Endothelial cell of umbilical vein (primary cell): ENCODE data around the gene TSEN34.
"Not testable (repeated sequence)": the region's sequence is repeated elsewhere in the genome, so short reads cannot be mapped to it uniquely, and the experiment has no call there.

Source experiments
- EZH2 ChIP-seq: IDR thresholded peaks from 2 replicates; pipeline ENCODE4 v1.6.1; 2012; ENCODE audit warnings: borderline replicate concordance, low read depth, mild to moderate bottlenecking, moderate library complexity, low read length, inconsistent platforms; ENCODE audit not compliant: severe bottlenecking
- FOS ChIP-seq: IDR thresholded peaks from 2 replicates; pipeline ENCODE4 v1.6.1; 2011; ENCODE audit warnings: mild to moderate bottlenecking, low read length, moderate library complexity, borderline replicate concordance; ENCODE audit not compliant: insufficient read depth
- GATA2 ChIP-seq: IDR thresholded peaks from 2 replicates; pipeline ENCODE4 v1.7.0; 2011; ENCODE audit warnings: low read depth, mild to moderate bottlenecking, moderate library complexity, mixed read lengths, low read length; ENCODE audit not compliant: insufficient read length, insufficient read depth
- JUN ChIP-seq: IDR thresholded peaks from 2 replicates; pipeline ENCODE4 v1.6.1; 2011; ENCODE audit warnings: borderline replicate concordance, low read depth; ENCODE audit not compliant: insufficient read length, insufficient read depth
- MYC ChIP-seq: IDR thresholded peaks from one replicate; pipeline ENCODE4 v1.6.1; 2011; ENCODE audit warnings: mild to moderate bottlenecking, low read depth, low read length
- POLR2A ChIP-seq: IDR thresholded peaks from 2 replicates; pipeline ENCODE4 v1.6.1; 2012; ENCODE audit warnings: low read depth, mild to moderate bottlenecking, control low read depth, low read length
- POLR2AphosphoS5 ChIP-seq: IDR thresholded peaks from 2 replicates; pipeline ENCODE4 v1.6.1; 2012; ENCODE audit warnings: low read depth, mild to moderate bottlenecking, control low read depth, low read length, moderate library complexity; ENCODE audit not compliant: insufficient read depth
- TF ChIP-seq, protein P1 (sequence below), 2 donors: IDR thresholded peaks; 1 replicate in 1 of 2; 2 replicates in 1 of 2; pipeline ENCODE4 v1.5.1; 2011; ENCODE audit warnings: low read length in 2 of 2, mild to moderate bottlenecking in 2 of 2, moderate library complexity in 2 of 2, control low read depth in 1 of 2, inconsistent platforms in 1 of 2, low read depth in 1 of 2; ENCODE audit not compliant: insufficient read depth in 1 of 2; ENCODE audit errors: extremely low read depth in 1 of 2

- TF ChIP-seq, protein P1, sequence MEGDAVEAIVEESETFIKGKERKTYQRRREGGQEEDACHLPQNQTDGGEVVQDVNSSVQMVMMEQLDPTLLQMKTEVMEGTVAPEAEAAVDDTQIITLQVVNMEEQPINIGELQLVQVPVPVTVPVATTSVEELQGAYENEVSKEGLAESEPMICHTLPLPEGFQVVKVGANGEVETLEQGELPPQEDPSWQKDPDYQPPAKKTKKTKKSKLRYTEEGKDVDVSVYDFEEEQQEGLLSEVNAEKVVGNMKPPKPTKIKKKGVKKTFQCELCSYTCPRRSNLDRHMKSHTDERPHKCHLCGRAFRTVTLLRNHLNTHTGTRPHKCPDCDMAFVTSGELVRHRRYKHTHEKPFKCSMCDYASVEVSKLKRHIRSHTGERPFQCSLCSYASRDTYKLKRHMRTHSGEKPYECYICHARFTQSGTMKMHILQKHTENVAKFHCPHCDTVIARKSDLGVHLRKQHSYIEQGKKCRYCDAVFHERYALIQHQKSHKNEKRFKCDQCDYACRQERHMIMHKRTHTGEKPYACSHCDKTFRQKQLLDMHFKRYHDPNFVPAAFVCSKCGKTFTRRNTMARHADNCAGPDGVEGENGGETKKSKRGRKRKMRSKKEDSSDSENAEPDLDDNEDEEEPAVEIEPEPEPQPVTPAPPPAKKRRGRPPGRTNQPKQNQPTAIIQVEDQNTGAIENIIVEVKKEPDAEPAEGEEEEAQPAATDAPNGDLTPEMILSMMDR (IDR thresholded peaks at IDR 0.05; ENCODE audit: extremely low read depth in 1 of 2, insufficient read depth in 1 of 2, low read depth in 1 of 2, low read length in 2 of 2): not testable (repeated sequence)
- TF ChIP-seq POLR2A, POLR2AphosphoS5, EZH2, MYC, GATA2, JUN, FOS: not testable (repeated sequence)
Measured at GRCh38 chr19:54217517-54218247, 26.6 kb downstream of the TSEN34 start.
